Endothelial cell of umbilical vein (primary cell): ENCODE results near the gene PLP2. TPM values are rescaled to one million over a fixed set of nuclear protein-coding genes. Genes with fewer than 3 reads are reported as not detected.

Source experiments
- BruUV-seq: library from RNA; stranded (reverse); fragments of 400-500 nt; replicated peaks from 2 replicates; lab custom pipeline; 2021; lab: Mats Ljungman, UMichigan
- CTCF ChIA-PET: fragments of 300-600, 350-600 bp; sonication (Branson Sonifier 250); formaldehyde crosslinking; loops from one replicate; lab custom pipeline; 2021; ENCODE audit warnings: antibody characterized with exemption, inconsistent platforms; lab: Charles Lee
- POLR2A ChIA-PET: fragments of 300-600, 350-600 bp; sonication (Branson Sonifier 250); formaldehyde crosslinking; loops from one replicate; lab custom pipeline; 2021; ENCODE audit warnings: antibody characterized with exemption, inconsistent platforms; lab: Charles Lee
- DNase-seq: peaks from one replicate; pipeline ENCODE4 v3.0.0-alpha.2; 2011; ENCODE audit warnings: low read depth, low spot score
- FAIRE-seq: peaks from 2 replicates; lab custom pipeline; 2011; peaks lifted over from hg19 to GRCh38; lab: Jason Lieb, UNC
- H2AFZ ChIP-seq: 2 replicates; pipeline ENCODE4 v1.6.0; 2012; ENCODE audit warnings: low read depth, low read length, control low read depth, inconsistent platforms
- H3K27ac ChIP-seq: 2 replicates; pipeline ENCODE4 v1.5.1; 2011; ENCODE audit warnings: low read depth, mild to moderate bottlenecking, control low read depth, low read length, moderate library complexity; ENCODE audit not compliant: insufficient read depth
- H3K27me3 ChIP-seq, 2 experiments: 2 replicates each; pipeline versions ENCODE4 v1.6.0 to v1.6.1; 2011; ENCODE audit warnings: low read length in 2 of 2, mixed read lengths in 1 of 2; ENCODE audit not compliant: control insufficient read depth in 2 of 2, insufficient read depth in 2 of 2
- H3K36me3 ChIP-seq, 2 experiments: 2 replicates in 1 of 2; 3 replicates in 1 of 2; pipeline ENCODE4 v1.5.1; 2011; ENCODE audit warnings: low read length in 2 of 2, mild to moderate bottlenecking in 1 of 2, moderate library complexity in 1 of 2; ENCODE audit not compliant: control insufficient read depth in 2 of 2, insufficient read depth in 2 of 2; ENCODE audit errors: extremely low read depth in 1 of 2
- H3K4me1 ChIP-seq: 3 replicates; pipeline ENCODE4 v1.5.1; 2011; ENCODE audit warnings: mild to moderate bottlenecking, low read length; ENCODE audit not compliant: control insufficient read depth, insufficient read depth; ENCODE audit errors: extremely low read depth
- H3K4me2 ChIP-seq: 2 replicates; pipeline ENCODE4 v1.6.1; 2011; ENCODE audit warnings: low read length, control low read depth, mixed read lengths; ENCODE audit not compliant: insufficient read depth
- H3K4me3 ChIP-seq, 3 experiments: fragments of 200-600 bp in 1 of 3; sonication (generic), shearing (Covaris generic) in 1 of 3; replicated peaks in 1 of 3; 2 replicates each; pipeline ENCODE4 v1.5.1; 2011 to 2016; ENCODE audit warnings: control low read depth in 3 of 3, low read length in 3 of 3, mild to moderate bottlenecking in 2 of 3, inconsistent platforms in 1 of 3, low read depth in 1 of 3, moderate library complexity in 1 of 3; ENCODE audit not compliant: insufficient read depth in 1 of 3
- H3K79me2 ChIP-seq: 2 replicates; pipeline ENCODE4 v1.6.0; 2012; ENCODE audit warnings: low read length, inconsistent platforms; ENCODE audit not compliant: control insufficient read depth, insufficient read depth
- H3K9ac ChIP-seq: replicated peaks from 2 replicates; pipeline ENCODE3; 2011; ENCODE audit warnings: low read length, control low read depth; ENCODE audit not compliant: insufficient read depth; ENCODE audit errors: extremely low read depth
- H3K9me1 ChIP-seq: replicated peaks from 3 replicates; pipeline ENCODE4 v1.6.0; 2011; ENCODE audit warnings: mild to moderate bottlenecking, low read length; ENCODE audit not compliant: control insufficient read depth, insufficient read depth; ENCODE audit errors: extremely low read depth
- H3K9me3 ChIP-seq: replicated peaks from 2 replicates; pipeline ENCODE4 v1.5.1; 2012; ENCODE audit warnings: low read length, inconsistent platforms; ENCODE audit not compliant: control insufficient read depth, insufficient read depth
- H4K20me1 ChIP-seq: replicated peaks from 2 replicates; pipeline ENCODE3; 2011; ENCODE audit warnings: mild to moderate bottlenecking, low read length; ENCODE audit not compliant: control insufficient read depth, insufficient read depth; ENCODE audit errors: extremely low read depth
- EZH2 ChIP-seq: IDR thresholded peaks from 2 replicates; pipeline ENCODE4 v1.6.1; 2012; ENCODE audit warnings: borderline replicate concordance, low read depth, mild to moderate bottlenecking, moderate library complexity, low read length, inconsistent platforms; ENCODE audit not compliant: severe bottlenecking
- FOS ChIP-seq: IDR thresholded peaks from 2 replicates; pipeline ENCODE4 v1.6.1; 2011; ENCODE audit warnings: mild to moderate bottlenecking, low read length, moderate library complexity, borderline replicate concordance; ENCODE audit not compliant: insufficient read depth
- GATA2 ChIP-seq: IDR thresholded peaks from 2 replicates; pipeline ENCODE4 v1.7.0; 2011; ENCODE audit warnings: low read depth, mild to moderate bottlenecking, moderate library complexity, mixed read lengths, low read length; ENCODE audit not compliant: insufficient read length, insufficient read depth
- JUN ChIP-seq: IDR thresholded peaks from 2 replicates; pipeline ENCODE4 v1.6.1; 2011; ENCODE audit warnings: borderline replicate concordance, low read depth; ENCODE audit not compliant: insufficient read length, insufficient read depth
- POLR2A ChIP-seq: IDR thresholded peaks from 2 replicates; pipeline ENCODE4 v1.6.1; 2012; ENCODE audit warnings: low read depth, mild to moderate bottlenecking, control low read depth, low read length
- dilution Hi-C: fragments of 300-500 bp; cut with MboI; formaldehyde crosslinking; loops from one replicate; pipeline ENCODE4 v1.15.0; 2019; ENCODE audit warnings: low sequenced_read_pairs; ENCODE audit not compliant: extremely low pct_ligation_motif_present
- intact Hi-C: fragments of 100-400 bp; cut with micrococcal nuclease; formaldehyde crosslinking; loops from one replicate; pipeline ENCODE4 v1.10.0; 2022
- polyA plus RNA-seq, 4 experiments: library from polyadenylated mRNA; depleted of rRNA in 3 of 4; stranded (reverse) in 3 of 4; unstranded in 1 of 4; fragments of >200 nt; gene quantifications; 2 replicates each; pipeline versions ENCODE4 v1.2.1 to v1.2.3, GENCODE V29; 2011 to 2012; ENCODE audit warnings: missing spikeins in 1 of 4
- total RNA-seq: library from RNA; stranded (reverse); gene quantifications from 2 replicates; pipeline ENCODE4 v1.2.3, GENCODE V29; 2021
- TF ChIP-seq, protein P1 (sequence below), 2 donors: IDR thresholded peaks; 1 replicate in 1 of 2; 2 replicates in 1 of 2; pipeline ENCODE4 v1.5.1; 2011; ENCODE audit warnings: low read length in 2 of 2, mild to moderate bottlenecking in 2 of 2, moderate library complexity in 2 of 2, control low read depth in 1 of 2, inconsistent platforms in 1 of 2, low read depth in 1 of 2; ENCODE audit not compliant: insufficient read depth in 1 of 2; ENCODE audit errors: extremely low read depth in 1 of 2

Gene PLP2
- total and polyA plus RNA-seq, 2 donors (not counting 3 experiments of a cell fraction or from before 2014, with no cell fraction given), result 153 to 277 TPM

DNA sequence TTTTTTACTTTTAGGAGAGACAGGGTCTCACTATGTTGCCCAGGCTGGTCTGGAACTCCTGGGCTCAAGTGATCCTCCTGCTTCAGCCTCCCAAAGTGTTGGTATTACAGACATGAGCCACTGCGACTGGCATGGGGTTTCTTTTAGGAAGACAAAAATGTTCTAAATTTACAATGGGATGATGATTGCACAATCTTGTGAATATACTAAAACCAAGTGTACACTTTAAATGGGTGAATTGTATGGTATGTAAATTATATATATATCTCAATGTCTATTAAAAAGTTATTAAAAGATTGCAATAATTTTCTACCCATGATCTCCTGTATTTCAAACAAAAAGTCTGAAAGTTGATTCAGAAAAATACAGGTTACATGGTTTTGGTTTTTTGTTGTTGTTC, 18.2 kb upstream of the PLP2 start:
- Histone ChIP-seq H3K9me3 (no peaks in the 10 kb centered on the region), H3K27ac (no peak overlapping the region), H3K36me3 (no peaks in the 10 kb centered on the region), H3K27me3 (no peaks in the 10 kb centered on the region), H3K79me2 (no peaks in the 10 kb centered on the region), H2AFZ (no peak overlapping the region), H3K9me1 (no peaks in the 10 kb centered on the region), H3K4me2 (no peak overlapping the region), H3K4me3 (no peak overlapping the region), H4K20me1 (no peaks in the 10 kb centered on the region), H3K9ac (no peak overlapping the region), H3K4me1 (peaks cover 2% of the 10 kb centered on the region)
- DNase-seq (no peak), FAIRE-seq (no peak)
- intact Hi-C loops (no loop called here), dilution Hi-C loops (no loop called here)
- no peak for TF ChIP-seq GATA2
- no peak for TF ChIP-seq EZH2
- no peak for TF ChIP-seq JUN
- no peak for TF ChIP-seq FOS
- BruUV-seq, result no TSS peak
- POLR2A ChIA-PET, result no interaction called here
- CTCF ChIA-PET, result interaction anchor here (3.3 kb wide), 1 partner anchor 10 kb away, joined by 31 read pairs; no protein-coding TSS in a partner anchor

DNA sequence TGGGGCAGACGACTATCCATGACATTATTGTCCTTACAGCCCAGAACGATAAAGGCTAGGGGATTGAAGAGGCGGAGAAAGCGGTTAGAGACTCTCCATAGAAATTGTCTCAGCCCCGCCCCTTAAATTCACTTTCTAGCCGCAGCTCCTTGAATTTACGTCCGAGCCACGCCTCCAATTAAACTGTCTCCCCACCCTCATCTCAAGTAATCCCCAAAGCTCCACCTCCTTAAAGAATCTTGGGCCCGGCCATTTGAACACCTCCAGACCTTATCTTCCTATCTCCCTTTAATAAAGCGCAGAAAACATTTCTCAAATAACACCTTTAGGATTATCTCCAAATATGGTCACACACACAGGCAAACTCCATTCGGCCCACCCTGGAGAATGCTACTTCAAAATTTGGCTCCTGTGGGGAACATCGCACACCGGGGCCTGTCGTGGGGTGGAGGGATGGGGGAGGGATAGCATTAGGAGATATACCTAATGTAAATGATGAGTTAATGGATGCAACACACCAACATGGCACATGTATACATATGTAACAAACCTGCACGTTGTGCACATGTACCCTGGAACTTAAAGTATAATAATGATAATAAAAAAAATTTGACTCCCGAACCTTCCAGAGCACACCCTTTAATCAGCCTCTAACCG, 16.3 kb upstream of the PLP2 start:
- peak overlapping the region; percentile 96 for H3K27ac ChIP-seq
- H3K9ac ChIP-seq, result peak overlapping the region; percentile 82
- intact Hi-C loops, result loop anchor here (2.0 kb wide), 1 partner anchor 19 kb away; no protein-coding TSS in a partner anchor
- H3K9me3 ChIP-seq, result no peaks in the 10 kb centered on the region
- H3K4me3 ChIP-seq, result peak overlapping the region in 2 of 3 experiments; percentile 13 to 59
- no peaks in the 10 kb centered on the region for H3K27me3 ChIP-seq
- peak overlapping the region; percentile 68 for H3K4me2 ChIP-seq
- no peaks in the 10 kb centered on the region for H3K79me2 ChIP-seq
- DNase-seq (peak; percentile 59), FAIRE-seq (no peak)
- no peaks in the 10 kb centered on the region for H4K20me1 ChIP-seq
- TF ChIP-seq, protein P1, sequence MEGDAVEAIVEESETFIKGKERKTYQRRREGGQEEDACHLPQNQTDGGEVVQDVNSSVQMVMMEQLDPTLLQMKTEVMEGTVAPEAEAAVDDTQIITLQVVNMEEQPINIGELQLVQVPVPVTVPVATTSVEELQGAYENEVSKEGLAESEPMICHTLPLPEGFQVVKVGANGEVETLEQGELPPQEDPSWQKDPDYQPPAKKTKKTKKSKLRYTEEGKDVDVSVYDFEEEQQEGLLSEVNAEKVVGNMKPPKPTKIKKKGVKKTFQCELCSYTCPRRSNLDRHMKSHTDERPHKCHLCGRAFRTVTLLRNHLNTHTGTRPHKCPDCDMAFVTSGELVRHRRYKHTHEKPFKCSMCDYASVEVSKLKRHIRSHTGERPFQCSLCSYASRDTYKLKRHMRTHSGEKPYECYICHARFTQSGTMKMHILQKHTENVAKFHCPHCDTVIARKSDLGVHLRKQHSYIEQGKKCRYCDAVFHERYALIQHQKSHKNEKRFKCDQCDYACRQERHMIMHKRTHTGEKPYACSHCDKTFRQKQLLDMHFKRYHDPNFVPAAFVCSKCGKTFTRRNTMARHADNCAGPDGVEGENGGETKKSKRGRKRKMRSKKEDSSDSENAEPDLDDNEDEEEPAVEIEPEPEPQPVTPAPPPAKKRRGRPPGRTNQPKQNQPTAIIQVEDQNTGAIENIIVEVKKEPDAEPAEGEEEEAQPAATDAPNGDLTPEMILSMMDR (IDR thresholded peaks at IDR 0.05; ENCODE audit: extremely low read depth in 1 of 2, insufficient read depth in 1 of 2, low read depth in 1 of 2, low read length in 2 of 2), result no peak
- TF ChIP-seq GATA2 (peak; percentile 19), POLR2A (no peak)
- BruUV-seq, result TSS peak; percentile 31
- no peaks in the 10 kb centered on the region for H3K36me3 ChIP-seq
- POLR2A ChIA-PET, result interaction anchor here (1.0 kb wide), 1 partner anchor 18 kb away, joined by 3 read pairs; no protein-coding TSS in a partner anchor
- H3K9me1 ChIP-seq, result no peaks in the 10 kb centered on the region
- H2AFZ ChIP-seq, result peak overlapping the region; percentile 85
- dilution Hi-C loops, result no loop called here
- CTCF ChIA-PET, result interaction anchor here (0.6 to 3.3 kb wide), 11 partner anchors 8 to 38 kb away, joined by 3 to 31 read pairs (median 4); partner anchors contain the start of gene PLP2
- peaks cover 2% of the 10 kb centered on the region for H3K4me1 ChIP-seq
